Calu3 (cell line): ENCODE measurements around the gene GALNT6. TPM values are rescaled to one million over a fixed set of nuclear protein-coding genes. Genes with fewer than 3 reads are reported as not detected.

Experiments used
- BruUV-seq: library from RNA; stranded (reverse); fragments of 400-500 nt; replicated peaks from 2 replicates; lab custom pipeline; 2021; lab: Mats Ljungman, UMichigan
- CTCF ChIA-PET: fragments of 300-600 bp; sonication (Branson Sonifier 250); formaldehyde crosslinking; loops from one replicate; lab custom pipeline; 2022; ENCODE audit warnings: antibody characterized with exemption; lab: Charles Lee
- DNase-seq: peaks from one replicate; pipeline ENCODE4 v3.0.0; 2022
- H3K27ac Mint-ChIP-seq: one replicate; pipeline ENCODE4 v1.8.0; 2022; ENCODE audit warnings: mixed read lengths; ENCODE audit not compliant: unreplicated experiment
- H3K27me3 Mint-ChIP-seq: one replicate; pipeline ENCODE4 v1.8.0; 2022; ENCODE audit warnings: mixed read lengths; ENCODE audit not compliant: unreplicated experiment
- H3K36me3 Mint-ChIP-seq: one replicate; pipeline ENCODE4 v1.8.0; 2022; ENCODE audit warnings: mild to moderate bottlenecking, moderate library complexity, mixed read lengths; ENCODE audit not compliant: insufficient read depth, unreplicated experiment
- H3K4me1 Mint-ChIP-seq: one replicate; pipeline ENCODE4 v1.8.0; 2022; ENCODE audit warnings: mild to moderate bottlenecking, low read depth, mixed read lengths; ENCODE audit not compliant: unreplicated experiment
- H3K4me3 Mint-ChIP-seq: one replicate; pipeline ENCODE4 v1.8.0; 2022; ENCODE audit warnings: mild to moderate bottlenecking, low read depth, moderate library complexity, mixed read lengths; ENCODE audit not compliant: unreplicated experiment
- H3K9me3 Mint-ChIP-seq: one replicate; pipeline ENCODE4 v1.8.0; 2022; ENCODE audit warnings: low read depth, mixed read lengths; ENCODE audit not compliant: unreplicated experiment
- intact Hi-C: fragments of 100-400 bp; cut with micrococcal nuclease; formaldehyde crosslinking; loops from one replicate; pipeline ENCODE4 v1.10.0; 2022; ENCODE audit not compliant: unreplicated experiment
- total RNA-seq: library from RNA; stranded (reverse); gene quantifications from 2 replicates; pipeline ENCODE4 v1.2.3, GENCODE V29; 2022
- TF ChIP-seq, protein P1 (sequence below): fragments of 200-600 bp; IDR thresholded peaks from one replicate; pipeline ENCODE4 v1.8.0; 2022; ENCODE audit warnings: antibody characterized with exemption; ENCODE audit not compliant: unreplicated experiment

The GALNT6 gene
- total RNA-seq, 1 experiment from 2014 or later: 45.3 TPM

DNA sequence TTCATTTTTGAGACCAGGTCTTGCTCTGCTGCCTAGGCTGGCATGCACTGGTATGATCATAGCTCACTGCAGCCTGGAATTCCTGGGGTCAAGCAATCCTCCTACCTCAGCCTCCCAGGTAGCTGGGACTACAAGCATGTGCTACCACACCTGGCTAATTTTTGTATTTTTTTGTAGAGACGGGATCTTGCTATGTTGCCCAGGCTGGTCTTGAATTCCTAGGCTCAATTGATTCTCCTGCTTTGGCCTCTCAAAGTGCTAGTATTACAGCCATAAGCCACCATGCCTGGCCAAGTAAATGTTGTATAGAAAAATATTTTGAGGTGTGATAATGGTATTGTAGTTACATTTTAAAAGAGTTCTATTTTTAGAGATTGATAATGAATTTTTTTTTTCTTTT is 79.8 kb downstream of the GALNT6 start:
- intact Hi-C loops: no loop called here

DNA sequence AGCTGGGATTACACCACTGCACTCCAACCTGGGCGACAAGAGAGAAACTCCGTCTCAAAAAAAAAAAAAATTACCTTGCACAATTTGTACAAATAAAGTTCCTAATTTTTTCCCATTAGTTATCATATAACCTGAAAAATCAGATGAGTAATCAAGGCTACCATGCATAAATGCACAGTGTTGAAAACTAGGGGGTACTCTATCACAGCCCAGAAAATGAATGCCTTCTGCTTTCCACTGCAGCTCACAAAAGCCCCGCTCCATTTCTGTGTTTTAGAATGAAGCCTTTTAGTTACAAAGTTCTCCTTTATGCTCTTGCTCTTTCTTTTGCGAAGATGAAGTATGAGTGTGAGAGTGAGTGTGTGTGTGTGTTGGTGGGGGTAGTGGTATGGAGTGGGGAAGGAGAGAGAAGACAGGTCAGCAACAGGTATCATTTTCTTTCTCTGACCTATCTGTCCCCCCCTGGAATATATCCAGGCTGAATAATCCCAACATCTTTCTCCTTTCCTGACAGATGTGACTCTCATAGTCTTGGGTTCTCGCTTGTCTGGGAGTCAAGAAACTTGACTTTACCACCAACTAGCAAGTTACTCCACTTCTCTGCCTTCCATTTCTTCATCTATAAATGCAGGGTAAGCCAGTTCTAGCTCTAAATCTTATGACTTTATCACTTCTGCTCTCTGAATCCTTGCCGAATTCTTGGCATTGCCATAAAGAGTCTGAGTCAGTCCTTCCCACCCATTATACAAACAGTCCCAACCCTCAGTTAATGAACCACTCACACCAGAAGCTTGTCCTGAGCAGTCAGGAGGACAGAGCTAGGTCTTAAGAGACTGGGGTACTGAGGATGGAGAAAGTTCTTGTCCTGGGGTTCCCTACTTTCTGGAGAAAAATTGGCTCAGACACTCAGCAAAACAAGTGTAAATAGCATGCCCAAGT is 83.3 kb downstream of the GALNT6 start:
- CTCF ChIA-PET: interaction anchor here (0.7 to 1.8 kb wide), 7 partner anchors 9 to 54 kb away, joined by 3 to 11 read pairs (median 4); partner anchors contain the start of gene SMAGP
- intact Hi-C loops: loop anchor here (5.0 kb wide), 1 partner anchor 41 kb away; no protein-coding TSS in a partner anchor
- peak; percentile 50 for DNase-seq
- Mint-ChIP-seq H3K27me3 (no peaks in the 10 kb centered on the region), H3K9me3 (no peaks in the 10 kb centered on the region), H3K27ac (peak overlapping the region; percentile 97), H3K4me1 (peaks cover 16% of the 10 kb centered on the region), H3K4me3 (peak overlapping the region; percentile 44), H3K36me3 (peaks cover 9% of the 10 kb centered on the region)
- no TSS peak for BruUV-seq
- TF ChIP-seq, protein P1, sequence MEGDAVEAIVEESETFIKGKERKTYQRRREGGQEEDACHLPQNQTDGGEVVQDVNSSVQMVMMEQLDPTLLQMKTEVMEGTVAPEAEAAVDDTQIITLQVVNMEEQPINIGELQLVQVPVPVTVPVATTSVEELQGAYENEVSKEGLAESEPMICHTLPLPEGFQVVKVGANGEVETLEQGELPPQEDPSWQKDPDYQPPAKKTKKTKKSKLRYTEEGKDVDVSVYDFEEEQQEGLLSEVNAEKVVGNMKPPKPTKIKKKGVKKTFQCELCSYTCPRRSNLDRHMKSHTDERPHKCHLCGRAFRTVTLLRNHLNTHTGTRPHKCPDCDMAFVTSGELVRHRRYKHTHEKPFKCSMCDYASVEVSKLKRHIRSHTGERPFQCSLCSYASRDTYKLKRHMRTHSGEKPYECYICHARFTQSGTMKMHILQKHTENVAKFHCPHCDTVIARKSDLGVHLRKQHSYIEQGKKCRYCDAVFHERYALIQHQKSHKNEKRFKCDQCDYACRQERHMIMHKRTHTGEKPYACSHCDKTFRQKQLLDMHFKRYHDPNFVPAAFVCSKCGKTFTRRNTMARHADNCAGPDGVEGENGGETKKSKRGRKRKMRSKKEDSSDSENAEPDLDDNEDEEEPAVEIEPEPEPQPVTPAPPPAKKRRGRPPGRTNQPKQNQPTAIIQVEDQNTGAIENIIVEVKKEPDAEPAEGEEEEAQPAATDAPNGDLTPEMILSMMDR: no peak

More for the DNA sequence above, 79.8 kb downstream of the GALNT6 start:
- Mint-ChIP-seq H3K27me3 (no peaks in the 10 kb centered on the region), H3K36me3 (peaks cover 9% of the 10 kb centered on the region), H3K4me3 (no peak overlapping the region), H3K27ac (no peak overlapping the region), H3K9me3 (no peaks in the 10 kb centered on the region), H3K4me1 (peaks cover 16% of the 10 kb centered on the region)
- TF ChIP-seq, protein P1: no peak
- DNase-seq: no peak
- BruUV-seq: no TSS peak
- CTCF ChIA-PET: no interaction called here

DNA sequence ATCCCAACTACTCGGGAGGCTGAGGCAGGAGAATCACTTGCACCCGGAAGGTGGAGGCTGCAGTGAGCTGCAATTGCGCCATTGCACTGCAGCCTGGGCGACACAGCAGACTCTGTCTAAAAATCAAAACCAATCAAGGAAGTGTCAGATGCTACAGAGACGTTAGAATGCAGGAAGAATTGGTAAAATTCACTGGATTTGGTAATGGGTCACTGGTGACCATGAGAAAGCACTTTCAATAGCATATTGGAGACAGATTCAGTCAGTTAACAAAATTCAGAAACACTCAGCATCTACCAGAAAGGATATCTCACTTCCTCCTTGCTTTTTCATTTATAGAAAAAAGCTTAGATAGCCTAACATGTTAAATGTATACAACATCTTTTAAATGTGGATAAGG is 84.7 kb downstream of the GALNT6 start:
- no peak for DNase-seq
- Mint-ChIP-seq H3K4me1 (peaks cover 16% of the 10 kb centered on the region), H3K27ac (no peak overlapping the region), H3K27me3 (no peaks in the 10 kb centered on the region), H3K4me3 (no peak overlapping the region), H3K9me3 (no peaks in the 10 kb centered on the region), H3K36me3 (peaks cover 9% of the 10 kb centered on the region)
- TF ChIP-seq, protein P1: no peak
- intact Hi-C loops: loop anchor here (5.0 kb wide), 1 partner anchor 39 kb away; no protein-coding TSS in a partner anchor
- CTCF ChIA-PET: interaction anchor here (1.5 kb wide), 1 partner anchor 15 kb away, joined by 4 read pairs; no protein-coding TSS in a partner anchor
- BruUV-seq: no TSS peak

Other genes with a start within 250 kb of the GALNT6 start
- gene TFCP2, start 218.3 kb downstream of the GALNT6 start, total RNA-seq: 19.3 and 19.6 TPM in 2 replicates
- 2.5 and 4.2 TPM in 2 replicates for gene POU6F1, start 173.3 kb downstream of the GALNT6 start, total RNA-seq
- gene DAZAP2, start 152.6 kb downstream of the GALNT6 start, total RNA-seq: 96.3 and 103 TPM in 2 replicates
- 60.9 and 64.1 TPM in 2 replicates for gene SMAGP, start 121.0 kb downstream of the GALNT6 start, total RNA-seq
- gene BIN2, start 67.2 kb downstream of the GALNT6 start, total RNA-seq: not detected in 2 replicates
- gene CELA1, start 44.7 kb downstream of the GALNT6 start, total RNA-seq: not detected in 2 replicates
- 0.76 and 1.1 TPM in 2 replicates for gene SLC4A8, start 33.4 kb upstream of the GALNT6 start, total RNA-seq
- gene SCN8A, start 199.8 kb upstream of the GALNT6 start, total RNA-seq: 5.4 and 7.2 TPM in 2 replicates